Right lobe of liver (tissue), 4 donors: ENCODE data around the gene HNRNPA0.

Experiments
- POLR2A ChIP-seq: fragments of 450-650 bp; IDR thresholded peaks from one replicate; pipeline ENCODE4 v1.6.1; 2017; ENCODE audit warnings: antibody characterized with exemption, mild to moderate bottlenecking
- TF ChIP-seq, protein P1 (sequence below), 4 donors: fragments of 200-600 bp in 3 of 4; fragments of 450-650 bp in 1 of 4; IDR thresholded peaks; one replicate each; pipeline versions ENCODE4 v1.5.1 to v1.8.0; 2016 to 2022; ENCODE audit warnings: antibody characterized with exemption in 4 of 4, mild to moderate bottlenecking in 2 of 4
- donor health status: DM: no; HTN: no; CAD: no.
- donor health status: DM: no; HTN: no; CAD: no.
- donor health status: DM: no; HTN: yes; CAD: no.

DNA sequence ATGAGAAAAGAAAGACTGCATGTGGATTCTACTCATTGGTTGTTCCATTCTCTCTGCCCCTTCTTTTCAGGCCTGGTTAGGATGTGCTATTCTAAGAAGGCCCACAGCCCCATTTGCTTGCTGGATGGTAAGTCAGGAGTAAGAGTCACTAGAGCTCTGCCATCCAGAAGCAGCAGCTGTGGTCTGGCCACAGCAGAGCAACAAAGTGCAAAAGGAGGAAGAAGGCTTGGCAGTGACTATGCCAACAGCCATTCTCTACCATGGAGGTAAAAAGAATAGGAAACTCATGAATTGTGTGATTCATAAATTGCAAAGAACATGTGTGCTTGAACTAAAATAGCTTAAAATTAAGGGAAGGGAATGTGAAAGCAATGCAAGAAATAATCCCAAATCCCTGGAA, 39.2 kb downstream of the HNRNPA0 start:
- TF ChIP-seq POLR2A: no peak
- TF ChIP-seq, protein P1, sequence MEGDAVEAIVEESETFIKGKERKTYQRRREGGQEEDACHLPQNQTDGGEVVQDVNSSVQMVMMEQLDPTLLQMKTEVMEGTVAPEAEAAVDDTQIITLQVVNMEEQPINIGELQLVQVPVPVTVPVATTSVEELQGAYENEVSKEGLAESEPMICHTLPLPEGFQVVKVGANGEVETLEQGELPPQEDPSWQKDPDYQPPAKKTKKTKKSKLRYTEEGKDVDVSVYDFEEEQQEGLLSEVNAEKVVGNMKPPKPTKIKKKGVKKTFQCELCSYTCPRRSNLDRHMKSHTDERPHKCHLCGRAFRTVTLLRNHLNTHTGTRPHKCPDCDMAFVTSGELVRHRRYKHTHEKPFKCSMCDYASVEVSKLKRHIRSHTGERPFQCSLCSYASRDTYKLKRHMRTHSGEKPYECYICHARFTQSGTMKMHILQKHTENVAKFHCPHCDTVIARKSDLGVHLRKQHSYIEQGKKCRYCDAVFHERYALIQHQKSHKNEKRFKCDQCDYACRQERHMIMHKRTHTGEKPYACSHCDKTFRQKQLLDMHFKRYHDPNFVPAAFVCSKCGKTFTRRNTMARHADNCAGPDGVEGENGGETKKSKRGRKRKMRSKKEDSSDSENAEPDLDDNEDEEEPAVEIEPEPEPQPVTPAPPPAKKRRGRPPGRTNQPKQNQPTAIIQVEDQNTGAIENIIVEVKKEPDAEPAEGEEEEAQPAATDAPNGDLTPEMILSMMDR (IDR thresholded peaks at IDR 0.05): no peak
